ENCODE results near the gene CACNA2D3. TPM values are rescaled to one million over a fixed set of nuclear protein-coding genes. Genes with fewer than 3 reads are reported as not detected.

Gene CACNA2D3
- total RNA-seq, 1 experiment from 2014 or later: 1.6 TPM

DNA sequence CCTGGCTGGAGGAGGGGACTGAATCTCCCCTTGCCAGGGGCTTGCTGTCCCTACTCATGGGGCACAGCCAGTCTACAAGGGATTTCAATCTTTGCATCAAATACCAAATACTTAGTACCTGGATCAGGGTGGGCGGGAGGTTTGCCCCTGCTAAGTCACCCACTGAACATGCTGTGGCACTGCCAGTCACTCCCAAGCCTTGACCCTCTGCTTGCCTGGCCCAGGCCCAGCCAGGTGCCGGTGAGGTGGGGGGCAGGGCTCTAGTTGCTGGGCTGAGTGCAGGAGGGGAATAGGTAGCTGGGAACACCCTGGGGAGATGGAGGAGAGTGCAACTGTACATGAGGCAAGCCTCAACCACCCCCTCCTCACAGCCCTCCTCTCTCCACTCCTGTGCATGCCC lies 941.8 kb downstream of the CACNA2D3 start:
- Histone ChIP-seq H3K4me3 (ENCODE audit: insufficient read depth, low read depth, low read length) (no peak overlapping the region), H3K27me3 (ENCODE audit: control insufficient read depth, insufficient read depth, low read length) (no peaks in the 10 kb centered on the region; the same call in 1 of the 2 replicates), H3K36me3 (replicated peaks; ENCODE audit: control insufficient read depth, insufficient read depth, low read length) (no peaks in the 10 kb centered on the region)
- peak; percentile 13 for DNase-seq

DNA sequence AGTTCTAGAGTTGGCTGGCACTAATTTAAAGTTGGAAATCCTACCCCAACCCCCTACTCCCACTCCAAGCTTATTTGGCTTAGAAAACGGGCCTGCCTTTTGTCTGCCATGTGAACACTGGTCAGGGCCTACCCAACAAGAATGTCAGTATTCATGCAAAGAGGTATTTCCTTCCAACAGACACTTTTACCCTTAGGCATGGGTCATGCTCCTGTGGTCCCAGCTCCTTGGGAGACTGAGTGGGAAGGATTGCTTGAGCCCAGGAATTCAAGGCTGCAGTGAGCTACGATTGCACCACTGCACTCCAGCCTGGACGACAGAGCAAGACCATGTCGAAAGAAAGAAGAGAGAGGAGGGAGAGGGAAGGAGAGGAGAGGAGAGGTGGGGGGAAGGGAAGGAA lies 943.0 kb downstream of the CACNA2D3 start:
- Histone ChIP-seq H3K27me3 (ENCODE audit: control insufficient read depth, insufficient read depth, low read length) (no peaks in the 10 kb centered on the region; the same call in 1 of the 2 replicates), H3K4me3 (ENCODE audit: insufficient read depth, low read depth, low read length) (no peak overlapping the region), H3K36me3 (replicated peaks; ENCODE audit: control insufficient read depth, insufficient read depth, low read length) (no peaks in the 10 kb centered on the region)
- no peak for DNase-seq

- Histone ChIP-seq H3K36me3 (replicated peaks; ENCODE audit: control insufficient read depth, insufficient read depth, low read length) (no peaks in the 10 kb centered on the region), H3K27me3 (ENCODE audit: control insufficient read depth, insufficient read depth, low read length) (no peaks in the 10 kb centered on the region; the same call in 1 of the 2 replicates), H3K4me3 (ENCODE audit: insufficient read depth, low read depth, low read length) (no peak overlapping the region)
- DNase-seq: no peak
These were observed 944.2 kb downstream of the CACNA2D3 start for GRCh38 chr3:55066551-55067047.

- peak; percentile 23 for DNase-seq
- Histone ChIP-seq H3K27me3 (ENCODE audit: control insufficient read depth, insufficient read depth, low read length) (no peaks in the 10 kb centered on the region), H3K36me3 (replicated peaks; ENCODE audit: control insufficient read depth, insufficient read depth, low read length) (no peaks in the 10 kb centered on the region), H3K4me3 (ENCODE audit: insufficient read depth, low read depth, low read length) (no peak overlapping the region)
These were observed 947.6 kb downstream of the CACNA2D3 start for GRCh38 chr3:55069950-55070349.

GRCh38 chr3:55074796-55075195 lies 952.4 kb downstream of the CACNA2D3 start:
- Histone ChIP-seq H3K27me3 (ENCODE audit: control insufficient read depth, insufficient read depth, low read length) (no peaks in the 10 kb centered on the region), H3K4me3 (ENCODE audit: insufficient read depth, low read depth, low read length) (no peak overlapping the region), H3K36me3 (replicated peaks; ENCODE audit: control insufficient read depth, insufficient read depth, low read length) (no peaks in the 10 kb centered on the region)
- no peak for DNase-seq

DNA sequence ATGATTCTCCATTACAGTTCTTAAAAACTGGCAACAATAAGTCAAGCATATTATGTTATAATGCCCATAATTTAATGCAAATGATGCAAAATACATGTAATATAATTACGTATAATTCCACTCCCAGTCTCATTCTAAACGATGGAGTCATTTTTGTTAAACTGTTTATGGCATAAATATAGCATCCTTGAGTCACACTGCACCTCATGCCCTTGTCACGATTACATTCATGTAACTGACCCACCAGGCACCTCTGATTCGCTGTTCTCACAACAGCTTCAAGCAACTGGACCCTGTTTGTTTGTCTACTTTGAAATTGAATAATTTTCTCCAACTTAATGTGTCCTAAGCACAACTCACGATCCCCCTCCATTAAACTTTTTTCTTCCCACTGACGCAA lies 953.5 kb downstream of the CACNA2D3 start:
- no peak overlapping the region for H3K4me3 ChIP-seq (ENCODE audit: insufficient read depth, low read depth, low read length)
- no peak for DNase-seq
- no peaks in the 10 kb centered on the region for H3K36me3 ChIP-seq (replicated peaks; ENCODE audit: control insufficient read depth, insufficient read depth, low read length)
- no peaks in the 10 kb centered on the region for H3K27me3 ChIP-seq (ENCODE audit: control insufficient read depth, insufficient read depth, low read length)

- Histone ChIP-seq H3K27me3 (ENCODE audit: control insufficient read depth, insufficient read depth, low read length) (no peaks in the 10 kb centered on the region), H3K4me3 (ENCODE audit: insufficient read depth, low read depth, low read length) (no peak overlapping the region), H3K36me3 (replicated peaks; ENCODE audit: control insufficient read depth, insufficient read depth, low read length) (no peaks in the 10 kb centered on the region)
- DNase-seq: no peak
These were observed 955.4 kb downstream of the CACNA2D3 start for GRCh38 chr3:55077726-55078125.

GRCh38 chr3:55078876-55079275 lies 956.5 kb downstream of the CACNA2D3 start:
- no peak overlapping the region for H3K4me3 ChIP-seq (ENCODE audit: insufficient read depth, low read depth, low read length)
- H3K36me3 ChIP-seq (replicated peaks; ENCODE audit: control insufficient read depth, insufficient read depth, low read length): no peaks in the 10 kb centered on the region
- DNase-seq: no peak
- H3K27me3 ChIP-seq (ENCODE audit: control insufficient read depth, insufficient read depth, low read length): no peaks in the 10 kb centered on the region

DNA sequence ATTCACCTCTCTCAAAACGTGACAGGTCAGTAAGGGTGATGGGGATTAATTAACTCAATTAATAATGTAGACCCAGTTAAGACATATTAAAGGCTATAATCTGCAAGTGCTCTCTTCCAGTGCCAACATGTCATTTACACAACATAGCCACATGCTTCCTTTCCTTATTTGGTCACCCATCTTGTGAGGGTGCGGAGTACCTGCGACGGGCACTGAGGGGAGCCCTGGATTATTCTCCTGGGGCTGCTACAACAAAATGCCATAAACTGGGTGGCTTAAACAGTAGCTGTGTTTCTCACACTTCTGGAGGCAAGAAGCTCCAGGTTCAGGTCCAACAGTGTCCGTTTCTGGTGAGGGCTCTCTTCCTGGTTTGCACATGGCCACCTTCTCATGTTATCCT lies 962.9 kb downstream of the CACNA2D3 start:
- Histone ChIP-seq H3K27me3 (ENCODE audit: control insufficient read depth, insufficient read depth, low read length) (no peaks in the 10 kb centered on the region), H3K36me3 (replicated peaks; ENCODE audit: control insufficient read depth, insufficient read depth, low read length) (no peaks in the 10 kb centered on the region), H3K4me3 (ENCODE audit: insufficient read depth, low read depth, low read length) (no peak overlapping the region)
- peak; percentile 21 for DNase-seq

- Histone ChIP-seq H3K4me3 (ENCODE audit: insufficient read depth, low read depth, low read length) (no peak overlapping the region), H3K27me3 (ENCODE audit: control insufficient read depth, insufficient read depth, low read length) (no peaks in the 10 kb centered on the region), H3K36me3 (replicated peaks; ENCODE audit: control insufficient read depth, insufficient read depth, low read length) (no peaks in the 10 kb centered on the region)
- no peak for DNase-seq
These were observed 966.9 kb downstream of the CACNA2D3 start for GRCh38 chr3:55089211-55089610.

GRCh38 chr3:55090291-55090690 lies 967.9 kb downstream of the CACNA2D3 start:
- Histone ChIP-seq H3K27me3 (ENCODE audit: control insufficient read depth, insufficient read depth, low read length) (no peaks in the 10 kb centered on the region), H3K4me3 (ENCODE audit: insufficient read depth, low read depth, low read length) (no peak overlapping the region), H3K36me3 (replicated peaks; ENCODE audit: control insufficient read depth, insufficient read depth, low read length) (no peaks in the 10 kb centered on the region)
- no peak for DNase-seq

DNA sequence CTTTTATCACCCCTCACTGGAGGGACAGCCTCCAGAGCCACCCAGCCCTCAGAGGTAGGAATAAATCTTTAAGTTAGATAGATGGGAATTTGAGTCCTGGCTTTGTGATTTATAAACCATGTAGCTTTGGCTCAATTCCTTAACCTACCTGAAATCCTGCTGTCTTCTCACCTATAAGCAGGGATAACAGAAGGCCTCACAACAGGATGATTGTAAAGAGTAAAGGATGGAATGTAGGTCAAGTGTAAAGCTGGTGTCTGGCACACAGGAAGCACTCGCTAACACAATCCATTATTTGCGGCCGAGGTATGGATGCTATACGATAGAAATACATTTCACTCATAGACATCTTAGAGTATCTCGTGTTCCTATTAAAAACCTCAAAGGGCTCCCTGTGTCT lies 968.4 kb downstream of the CACNA2D3 start:
- Histone ChIP-seq H3K36me3 (replicated peaks; ENCODE audit: control insufficient read depth, insufficient read depth, low read length) (no peaks in the 10 kb centered on the region), H3K27me3 (ENCODE audit: control insufficient read depth, insufficient read depth, low read length) (no peaks in the 10 kb centered on the region), H3K4me3 (ENCODE audit: insufficient read depth, low read depth, low read length) (no peak overlapping the region)
- DNase-seq: no peak

DNA sequence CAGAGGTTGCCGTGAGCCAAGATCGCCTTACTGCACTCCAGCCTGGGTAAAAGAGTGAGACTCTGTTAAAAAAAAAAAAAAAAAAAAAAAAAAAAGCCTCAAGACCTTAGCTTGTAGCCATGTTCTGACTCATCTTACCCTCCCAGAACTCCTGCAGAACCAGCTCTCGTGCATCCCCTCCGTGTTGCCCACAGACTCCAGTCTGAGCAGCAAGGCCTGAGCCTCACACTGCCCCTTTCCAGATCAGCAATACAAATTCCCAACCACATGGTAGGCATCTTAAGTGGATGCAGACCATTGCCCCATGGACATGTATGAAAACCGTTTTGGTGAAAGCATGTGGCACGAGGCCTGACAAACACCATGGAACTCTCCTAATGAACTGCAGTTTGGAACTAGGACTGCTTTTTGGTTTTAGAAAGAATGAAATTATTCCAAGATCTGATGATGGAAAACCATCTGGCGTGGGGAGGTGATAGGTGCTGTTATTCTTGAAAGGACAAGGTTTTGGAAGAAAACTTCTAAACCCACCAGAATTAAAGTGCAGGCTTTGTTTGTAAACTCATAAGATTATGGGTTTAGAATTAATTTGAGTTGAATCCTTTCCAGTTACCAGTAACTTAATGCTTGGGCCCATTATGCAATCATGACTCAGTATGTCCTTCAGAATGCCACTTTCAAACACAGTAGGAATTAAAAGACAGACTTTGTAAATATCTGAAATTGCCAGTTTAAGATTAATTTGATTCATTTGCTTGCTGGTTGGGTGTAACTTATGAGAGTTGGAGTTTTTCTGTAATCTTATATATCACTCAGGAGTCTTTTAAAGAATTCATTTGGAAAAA lies 969.3 kb downstream of the CACNA2D3 start:
- Histone ChIP-seq H3K27me3 (ENCODE audit: control insufficient read depth, insufficient read depth, low read length) (no peaks in the 10 kb centered on the region), H3K36me3 (replicated peaks; ENCODE audit: control insufficient read depth, insufficient read depth, low read length) (no peaks in the 10 kb centered on the region), H3K4me3 (ENCODE audit: insufficient read depth, low read depth, low read length) (no peak overlapping the region)
- no peak for DNase-seq

DNA sequence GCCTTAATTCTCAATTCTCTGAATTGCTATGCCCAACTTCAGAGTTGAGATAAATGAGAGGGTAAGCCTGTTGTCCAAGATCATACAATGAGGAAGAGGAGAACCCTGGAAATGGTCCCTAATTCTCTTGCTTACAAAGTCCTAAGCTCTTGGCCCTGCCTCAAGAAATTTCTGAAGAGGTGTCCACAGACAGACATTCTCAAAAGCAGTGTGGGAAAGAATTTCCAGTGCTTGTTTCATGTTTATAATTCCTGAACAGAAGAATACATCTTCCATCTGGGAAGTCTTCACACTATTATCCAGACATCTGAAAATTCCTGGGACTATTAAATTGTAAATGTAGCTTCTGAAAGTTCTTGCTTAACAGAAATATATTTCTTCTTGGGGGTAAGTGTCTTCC lies 972.3 kb downstream of the CACNA2D3 start:
- Histone ChIP-seq H3K4me3 (ENCODE audit: insufficient read depth, low read depth, low read length) (no peak overlapping the region), H3K27me3 (ENCODE audit: control insufficient read depth, insufficient read depth, low read length) (no peaks in the 10 kb centered on the region), H3K36me3 (replicated peaks; ENCODE audit: control insufficient read depth, insufficient read depth, low read length) (no peaks in the 10 kb centered on the region)
- DNase-seq: no peak

DNA sequence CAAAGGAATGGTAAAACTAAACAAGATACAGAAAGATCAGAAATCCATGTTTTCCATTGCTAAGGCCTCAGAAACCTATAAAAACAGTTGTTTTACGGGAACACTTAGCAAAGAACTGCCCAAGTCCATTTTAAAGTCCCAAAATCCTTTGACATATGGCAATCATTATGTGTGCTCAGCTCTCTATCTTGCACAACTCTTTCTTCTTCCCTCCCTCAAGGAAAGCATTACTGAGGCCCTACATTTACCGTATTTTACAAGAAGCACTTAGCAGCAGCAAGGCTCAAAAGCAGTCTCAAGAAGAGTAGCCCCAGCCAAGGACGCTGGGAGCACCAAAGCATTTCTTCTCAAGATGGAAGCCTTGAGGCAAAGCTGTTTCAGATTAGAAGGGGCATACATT lies 975.1 kb downstream of the CACNA2D3 start:
- DNase-seq: no peak
- Histone ChIP-seq H3K36me3 (replicated peaks; ENCODE audit: control insufficient read depth, insufficient read depth, low read length) (no peaks in the 10 kb centered on the region), H3K27me3 (ENCODE audit: control insufficient read depth, insufficient read depth, low read length) (no peaks in the 10 kb centered on the region), H3K4me3 (ENCODE audit: insufficient read depth, low read depth, low read length) (no peak overlapping the region)

Measured in H7 (cell line).